ENCODE data around the gene TIPRL. TPM values are rescaled to one million over a fixed set of nuclear protein-coding genes. Genes with fewer than 3 reads are reported as not detected.

TIPRL gene
- total RNA-seq, 4 donors from 2014 or later, result 13.7 to 37.5 (median 18.9) TPM

- DNase-seq (ENCODE audit: low spot score in 2 of 2), result no peak
- Histone ChIP-seq H3K27ac (no peak overlapping the region), H3K9me3 (peaks cover 4% of the 10 kb centered on the region), H3K4me3 (no peak overlapping the region), H3K27me3 (no peaks in the 10 kb centered on the region), H3K36me3 (no peaks in the 10 kb centered on the region), H3K4me1 (no peaks in the 10 kb centered on the region)
- 72% methylated on average over 4 of the region's 4 CpGs for WGBS
- TF ChIP-seq POLR2A (IDR thresholded peaks at IDR 0.05) (no peak), EP300 (IDR thresholded peaks at IDR 0.05) (no peak), POLR2AphosphoS5 (IDR thresholded peaks at IDR 0.05) (no peak), CTCF (IDR thresholded peaks at IDR 0.05) (no peak)
Observed at GRCh38 chr1:168216171-168216570, 37.4 kb downstream of the TIPRL start.

GRCh38 chr1:168217664-168218063 lies 38.9 kb downstream of the TIPRL start:
- no peak overlapping the region for H3K4me3 ChIP-seq
- DNase-seq (ENCODE audit: low spot score in 2 of 2), result no peak
- H3K4me1 ChIP-seq, result no peaks in the 10 kb centered on the region
- no peaks in the 10 kb centered on the region for H3K9me3 ChIP-seq
- no peak overlapping the region for H3K27ac ChIP-seq
- no peaks in the 10 kb centered on the region for H3K36me3 ChIP-seq
- TF ChIP-seq EP300 (IDR thresholded peaks at IDR 0.05), result no peak
- TF ChIP-seq POLR2A (IDR thresholded peaks at IDR 0.05), result no peak
- no peak for TF ChIP-seq CTCF (IDR thresholded peaks at IDR 0.05)
- TF ChIP-seq POLR2AphosphoS5 (IDR thresholded peaks at IDR 0.05), result no peak
- H3K27me3 ChIP-seq, result no peaks in the 10 kb centered on the region
- 98% methylated on average over 4 of the region's 4 CpGs for WGBS

- 88% methylated on average over 4 of the region's 4 CpGs for WGBS
- Histone ChIP-seq H3K9me3 (no peaks in the 10 kb centered on the region), H3K27me3 (no peaks in the 10 kb centered on the region), H3K27ac (no peak overlapping the region), H3K4me1 (no peaks in the 10 kb centered on the region), H3K4me3 (no peak overlapping the region), H3K36me3 (no peaks in the 10 kb centered on the region)
- DNase-seq (ENCODE audit: low spot score in 2 of 2), result no peak
- no peak for TF ChIP-seq POLR2AphosphoS5 (IDR thresholded peaks at IDR 0.05)
- TF ChIP-seq EP300 (IDR thresholded peaks at IDR 0.05), result no peak
- TF ChIP-seq CTCF (IDR thresholded peaks at IDR 0.05), result no peak
- TF ChIP-seq POLR2A (IDR thresholded peaks at IDR 0.05), result no peak
Observed at GRCh38 chr1:168218658-168219057, 39.9 kb downstream of the TIPRL start.

DNA sequence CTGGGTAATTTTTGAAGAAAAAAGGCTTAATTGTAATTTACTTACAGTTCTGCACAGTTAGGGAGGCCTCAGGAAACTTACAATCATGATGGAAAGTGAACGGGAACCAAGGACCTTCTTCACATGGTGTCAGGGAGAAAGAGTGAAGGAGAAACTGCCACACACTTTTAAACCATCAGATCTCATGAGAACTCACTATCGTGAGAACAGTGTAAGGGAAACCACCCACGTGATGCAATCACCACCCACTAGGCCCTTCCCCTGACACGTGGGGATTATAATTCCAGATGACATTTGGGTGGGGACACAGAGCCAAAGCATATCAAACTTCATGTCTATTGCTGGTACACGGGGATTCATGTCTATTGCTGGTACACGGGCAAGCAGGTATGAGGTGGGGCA lies 41.7 kb downstream of the TIPRL start:
- WGBS, result 55% methylated on average over 6 of the region's 6 CpGs
- H3K9me3 ChIP-seq, result no peaks in the 10 kb centered on the region
- H3K4me3 ChIP-seq, result no peak overlapping the region
- TF ChIP-seq CTCF (IDR thresholded peaks at IDR 0.05) (no peak), POLR2A (IDR thresholded peaks at IDR 0.05) (no peak), POLR2AphosphoS5 (IDR thresholded peaks at IDR 0.05) (no peak), EP300 (IDR thresholded peaks at IDR 0.05) (no peak)
- no peaks in the 10 kb centered on the region for H3K36me3 ChIP-seq
- H3K4me1 ChIP-seq, result peaks cover 6% of the 10 kb centered on the region
- no peaks in the 10 kb centered on the region for H3K27me3 ChIP-seq
- no peak for DNase-seq (ENCODE audit: low spot score in 2 of 2)
- H3K27ac ChIP-seq, result no peak overlapping the region

DNA sequence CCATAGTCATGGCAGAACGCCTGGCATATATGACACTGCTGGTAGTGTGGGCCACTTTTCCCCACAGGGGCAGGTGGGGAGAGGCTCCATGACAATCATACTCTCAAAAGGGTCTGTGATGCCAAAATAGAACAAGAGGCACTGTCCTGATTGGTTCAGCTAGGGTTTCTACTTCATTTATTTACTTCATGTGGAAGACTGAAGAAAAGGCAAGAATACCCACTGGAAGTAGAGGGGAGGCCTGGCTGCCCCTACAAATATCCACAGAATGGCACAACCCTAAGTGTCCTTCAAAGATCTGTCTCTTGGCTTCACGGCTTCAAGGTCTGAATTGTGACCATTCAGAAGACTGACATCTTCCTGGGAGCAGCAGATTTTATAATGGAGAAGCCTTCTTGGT lies 42.5 kb downstream of the TIPRL start:
- Histone ChIP-seq H3K4me3 (no peak overlapping the region), H3K4me1 (peaks cover 8% of the 10 kb centered on the region), H3K36me3 (no peaks in the 10 kb centered on the region), H3K9me3 (no peaks in the 10 kb centered on the region), H3K27me3 (no peaks in the 10 kb centered on the region), H3K27ac (no peak overlapping the region)
- TF ChIP-seq POLR2AphosphoS5 (IDR thresholded peaks at IDR 0.05), result no peak
- no peak for TF ChIP-seq CTCF (IDR thresholded peaks at IDR 0.05)
- no peak for DNase-seq (ENCODE audit: low spot score in 2 of 2)
- WGBS, result 93% methylated on average over 2 of the region's 2 CpGs
